Measurements from ENCODE around the gene NTRK3.

- TF ChIP-seq CTCF (IDR thresholded peaks at IDR 0.05), result no peak
- no peak for TF ChIP-seq POLR2A (IDR thresholded peaks at IDR 0.05)
- no peak for TF ChIP-seq POLR2AphosphoS5 (IDR thresholded peaks at IDR 0.05)
- TF ChIP-seq EP300 (IDR thresholded peaks at IDR 0.05), result no peak
These were observed 232.6 kb downstream of the NTRK3 start for GRCh38 chr15:88023914-88024313.

Measured in upper lobe of left lung (tissue), 4 donors.